OCI-LY7 (cell line): ENCODE measurements around the gene MALRD1. TPM values are rescaled to one million over a fixed set of nuclear protein-coding genes. Genes with fewer than 3 reads are reported as not detected.

Experiments
- BruUV-seq: library from RNA; stranded (reverse); fragments of 400-500 nt; replicated peaks from 2 replicates; lab custom pipeline; 2021; lab: Mats Ljungman, UMichigan
- CTCF ChIA-PET: fragments of 300-600 bp; sonication (Branson Sonifier 250); formaldehyde crosslinking; loops from one replicate; lab custom pipeline; 2022; ENCODE audit warnings: antibody characterized with exemption; ENCODE audit not compliant: unreplicated experiment; lab: Charles Lee
- POLR2A ChIA-PET: fragments of 300-600 bp; sonication (Branson Sonifier 250); formaldehyde crosslinking; loops from one replicate; lab custom pipeline; 2022; ENCODE audit warnings: antibody characterized with exemption; lab: Charles Lee
- DNase-seq: peaks from one replicate; pipeline ENCODE4 v3.0.0-alpha.2; 2015; ENCODE audit warnings: low spot score
- H2AFZ ChIP-seq: fragments of 200-600 bp; sonication (generic), shearing (Covaris generic); 2 replicates; pipeline ENCODE4 v1.6.1; 2014; ENCODE audit warnings: mild to moderate bottlenecking, antibody characterized with exemption, low read length, moderate library complexity
- H3K27ac ChIP-seq: fragments of 200-600 bp; sonication (generic); 2 replicates; pipeline ENCODE4 v1.5.1; 2014; ENCODE audit warnings: mixed run types, low read depth, mild to moderate bottlenecking, moderate library complexity, low read length, inconsistent platforms; ENCODE audit not compliant: poor library complexity, severe bottlenecking
- H3K36me3 ChIP-seq: fragments of 200-600 bp; sonication (generic); 2 replicates; pipeline ENCODE4 v1.6.1; 2014; ENCODE audit warnings: mild to moderate bottlenecking, antibody characterized with exemption, low read length, moderate library complexity, mixed read lengths; ENCODE audit not compliant: insufficient read depth
- H3K4me1 ChIP-seq: fragments of 200-600 bp; sonication (generic); 2 replicates; pipeline ENCODE4 v1.5.1; 2014; ENCODE audit warnings: mild to moderate bottlenecking, low read length; ENCODE audit not compliant: insufficient read depth, poor library complexity, severe bottlenecking
- H3K4me2 ChIP-seq: fragments of 200-600 bp; sonication (generic); 2 replicates; pipeline ENCODE4 v1.6.1; 2014; ENCODE audit warnings: mild to moderate bottlenecking, low read length
- H3K4me3 ChIP-seq: fragments of 200-600 bp; sonication (generic); 2 replicates; pipeline ENCODE4 v1.5.1; 2014; ENCODE audit warnings: mild to moderate bottlenecking, low read depth, low read length; ENCODE audit not compliant: poor library complexity, severe bottlenecking
- H3K79me2 ChIP-seq: fragments of 200-600 bp; sonication (generic); 2 replicates; pipeline ENCODE4 v1.6.1; 2016; ENCODE audit warnings: low read depth, mild to moderate bottlenecking, low read length, moderate library complexity, mixed read lengths; ENCODE audit not compliant: insufficient read depth
- H3K9me2 ChIP-seq: fragments of 200-600 bp; sonication (generic); 2 replicates; pipeline ENCODE4 v1.6.1; 2016; ENCODE audit warnings: mild to moderate bottlenecking, low read length, mixed read lengths; ENCODE audit not compliant: insufficient read depth
- H3K9me3 ChIP-seq: fragments of 200-600 bp; sonication (generic); 2 replicates; pipeline ENCODE4 v1.6.1; 2014; ENCODE audit warnings: mild to moderate bottlenecking, mixed run types, low read length, mixed read lengths
- H4K20me1 ChIP-seq: fragments of 200-600 bp; sonication (generic); 2 replicates; pipeline ENCODE4 v1.6.1; 2014; ENCODE audit warnings: mild to moderate bottlenecking, antibody characterized with exemption, low read length, moderate library complexity, mixed read lengths; ENCODE audit not compliant: insufficient read depth
- EZH2phosphoT487 ChIP-seq: fragments of 200-600 bp; sonication (generic); IDR thresholded peaks from 2 replicates; pipeline ENCODE4 v1.6.1; 2018; ENCODE audit warnings: low read depth, borderline replicate concordance, mild to moderate bottlenecking, mixed run types, antibody characterized with exemption, low read length, moderate library complexity, mixed read lengths
- intact Hi-C: fragments of 100-400 bp; cut with micrococcal nuclease; formaldehyde crosslinking; loops from one replicate; pipeline ENCODE4 v1.10.0; 2022; ENCODE audit not compliant: unreplicated experiment
- total RNA-seq, 2 experiments: library from RNA; depleted of rRNA in 1 of 2; stranded (reverse); fragments of >200 nt in 1 of 2; shearing (Covaris generic) in 1 of 2; gene quantifications; 2 replicates each; pipeline ENCODE4 v1.2.3, GENCODE V29; 2014 to 2022
- TF ChIP-seq, protein P1 (sequence below): fragments of 200-600 bp; sonication (generic); conservative IDR thresholded peaks from 2 replicates; pipeline ENCODE4 v1.5.1; 2014; ENCODE audit warnings: mild to moderate bottlenecking, antibody characterized with exemption, low read length, moderate library complexity, mixed read lengths

The MALRD1 gene
- total RNA-seq, 2 experiments from 2014 or later = not detected

DNA sequence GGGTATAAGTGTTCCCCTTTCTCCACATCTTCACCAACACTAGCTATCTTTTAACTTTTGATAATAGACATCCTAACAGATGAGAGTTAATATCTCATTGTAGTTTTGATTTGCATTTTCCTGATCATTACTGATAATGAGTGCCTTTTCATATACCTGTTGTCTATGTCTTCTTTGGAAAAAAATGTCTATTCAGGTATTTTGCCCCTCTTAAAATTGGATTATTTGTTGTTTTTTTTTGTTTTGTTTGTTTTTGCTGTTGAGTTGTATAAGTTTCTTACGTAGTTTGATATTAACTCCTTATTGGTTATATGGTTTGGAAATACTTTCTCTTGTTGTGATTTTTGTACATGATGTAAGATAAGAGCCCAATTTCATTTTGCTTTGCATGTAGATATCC, 214.7 kb downstream of the MALRD1 start:
- ChIA-PET POLR2A (interaction anchor here (0.8 kb wide), 1 partner anchor 133 kb away, joined by 3 read pairs; no protein-coding TSS in a partner anchor), CTCF (no interaction called here)
- no TSS peak for BruUV-seq

DNA sequence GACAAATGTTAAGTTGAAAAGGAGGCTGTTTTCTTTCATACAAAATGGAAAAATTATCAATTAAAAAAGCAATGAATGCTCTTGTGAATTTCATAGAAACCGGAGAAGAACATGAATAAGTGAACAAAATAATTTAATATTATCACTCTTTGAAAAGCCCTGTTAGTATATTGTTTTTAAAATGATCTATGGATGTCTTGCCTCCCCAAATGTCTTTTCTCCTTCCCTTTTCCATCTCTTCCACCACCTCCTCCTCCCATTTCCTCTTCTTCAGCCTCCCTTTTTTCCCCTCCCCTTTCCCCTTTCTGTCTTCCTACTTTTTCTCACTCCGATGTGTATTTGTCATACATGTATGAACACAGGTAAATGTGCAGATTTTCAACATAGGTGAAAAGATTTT, 234.7 kb downstream of the MALRD1 start:
- BruUV-seq = no TSS peak
- Histone ChIP-seq H3K4me3 (no peak overlapping the region), H3K27ac (no peak overlapping the region), H3K4me1 (no peaks in the 10 kb centered on the region), H3K4me2 (no peak overlapping the region), H3K36me3 (no peaks in the 10 kb centered on the region), H4K20me1 (no peaks in the 10 kb centered on the region), H2AFZ (no peak overlapping the region), H3K9me3 (no peaks in the 10 kb centered on the region), H3K9me2 (no peaks in the 10 kb centered on the region), H3K79me2 (no peaks in the 10 kb centered on the region)
- CTCF ChIA-PET = no interaction called here
- no peak for DNase-seq
- intact Hi-C loops = no loop called here
- TF ChIP-seq EZH2phosphoT487 = no peak
- TF ChIP-seq, protein P1, sequence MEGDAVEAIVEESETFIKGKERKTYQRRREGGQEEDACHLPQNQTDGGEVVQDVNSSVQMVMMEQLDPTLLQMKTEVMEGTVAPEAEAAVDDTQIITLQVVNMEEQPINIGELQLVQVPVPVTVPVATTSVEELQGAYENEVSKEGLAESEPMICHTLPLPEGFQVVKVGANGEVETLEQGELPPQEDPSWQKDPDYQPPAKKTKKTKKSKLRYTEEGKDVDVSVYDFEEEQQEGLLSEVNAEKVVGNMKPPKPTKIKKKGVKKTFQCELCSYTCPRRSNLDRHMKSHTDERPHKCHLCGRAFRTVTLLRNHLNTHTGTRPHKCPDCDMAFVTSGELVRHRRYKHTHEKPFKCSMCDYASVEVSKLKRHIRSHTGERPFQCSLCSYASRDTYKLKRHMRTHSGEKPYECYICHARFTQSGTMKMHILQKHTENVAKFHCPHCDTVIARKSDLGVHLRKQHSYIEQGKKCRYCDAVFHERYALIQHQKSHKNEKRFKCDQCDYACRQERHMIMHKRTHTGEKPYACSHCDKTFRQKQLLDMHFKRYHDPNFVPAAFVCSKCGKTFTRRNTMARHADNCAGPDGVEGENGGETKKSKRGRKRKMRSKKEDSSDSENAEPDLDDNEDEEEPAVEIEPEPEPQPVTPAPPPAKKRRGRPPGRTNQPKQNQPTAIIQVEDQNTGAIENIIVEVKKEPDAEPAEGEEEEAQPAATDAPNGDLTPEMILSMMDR = no peak
- POLR2A ChIA-PET = no interaction called here

More for the DNA sequence above, 214.7 kb downstream of the MALRD1 start:
- Histone ChIP-seq H3K27ac (no peak overlapping the region), H3K4me3 (no peak overlapping the region), H3K9me3 (no peaks in the 10 kb centered on the region), H4K20me1 (no peaks in the 10 kb centered on the region), H3K4me1 (no peaks in the 10 kb centered on the region), H2AFZ (no peak overlapping the region), H3K36me3 (no peaks in the 10 kb centered on the region), H3K79me2 (no peaks in the 10 kb centered on the region), H3K9me2 (no peaks in the 10 kb centered on the region), H3K4me2 (no peak overlapping the region)
- DNase-seq = no peak
- intact Hi-C loops = no loop called here
- TF ChIP-seq, protein P1 = no peak
- TF ChIP-seq EZH2phosphoT487 = no peak

DNA sequence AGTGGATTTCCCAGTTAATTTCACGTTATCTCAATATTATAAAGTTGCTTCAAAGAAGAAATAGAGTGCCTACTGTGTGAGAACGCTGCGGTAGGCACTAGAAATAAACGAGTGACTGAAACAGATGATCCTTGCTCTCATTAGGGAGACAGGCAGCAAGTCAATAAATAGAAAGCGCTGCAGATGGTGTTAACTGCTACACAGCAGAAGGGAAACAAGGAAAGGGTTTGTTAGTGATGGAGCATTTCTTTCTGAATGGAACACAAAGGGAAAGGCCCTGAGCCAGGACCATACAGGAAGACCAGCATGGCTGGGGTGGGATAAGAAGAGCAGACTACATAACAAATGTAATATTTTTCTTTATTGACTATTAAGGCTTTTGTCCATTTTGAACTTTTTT, 235.2 kb downstream of the MALRD1 start:
- no peaks in the 10 kb centered on the region for H3K4me1 ChIP-seq
- H3K4me2 ChIP-seq = no peak overlapping the region
- no peaks in the 10 kb centered on the region for H3K79me2 ChIP-seq
- TF ChIP-seq, protein P1 = no peak
- no peak for DNase-seq
- H3K4me3 ChIP-seq = no peak overlapping the region
- BruUV-seq = no TSS peak
- H2AFZ ChIP-seq = no peak overlapping the region
- ChIA-PET CTCF (no interaction called here), POLR2A (no interaction called here)
- H3K9me2 ChIP-seq = no peaks in the 10 kb centered on the region
- no peaks in the 10 kb centered on the region for H3K9me3 ChIP-seq
- no peaks in the 10 kb centered on the region for H3K36me3 ChIP-seq
- intact Hi-C loops = no loop called here
- no peaks in the 10 kb centered on the region for H4K20me1 ChIP-seq
- H3K27ac ChIP-seq = no peak overlapping the region
